Nephron (organoid): ENCODE measurements around the gene LPCAT4.
"Not testable (repeated sequence)": the region's sequence is repeated elsewhere in the genome, so short reads cannot be mapped to it uniquely, and the experiment has no call there.

Source experiments
- H3K27ac Mint-ChIP-seq, 3 experiments: 2 replicates each; pipeline ENCODE4 v1.8.0; 2020; ENCODE audit warnings: mixed read lengths in 3 of 3, mild to moderate bottlenecking in 2 of 3, moderate library complexity in 1 of 3
- H3K27me3 Mint-ChIP-seq: 2 replicates; pipeline ENCODE4 v1.8.0; 2021; ENCODE audit warnings: low read depth, mild to moderate bottlenecking, moderate library complexity, mixed read lengths
- H3K36me3 Mint-ChIP-seq: 2 replicates; pipeline ENCODE4 v1.8.0; 2020; ENCODE audit warnings: low read depth, mixed read lengths
- H3K4me1 Mint-ChIP-seq: 2 replicates; pipeline ENCODE4 v1.8.0; 2020; ENCODE audit warnings: mixed read lengths
- H3K4me3 Mint-ChIP-seq, 3 experiments: 2 replicates each; pipeline ENCODE4 v1.8.0; 2020; ENCODE audit warnings: mild to moderate bottlenecking in 3 of 3, mixed read lengths in 3 of 3, moderate library complexity in 2 of 3
- H3K9me3 Mint-ChIP-seq: 2 replicates; pipeline ENCODE4 v1.8.0; 2020; ENCODE audit warnings: mixed read lengths
- TF ChIP-seq, protein P1 (sequence below), 3 experiments: fragments of 200-600 bp; sonication (generic); IDR thresholded peaks; one replicate each; pipeline ENCODE4 v1.5.0; 2021; ENCODE audit warnings: antibody characterized with exemption in 3 of 3; ENCODE audit not compliant: unreplicated experiment in 3 of 3

Gene LPCAT4, protein sequence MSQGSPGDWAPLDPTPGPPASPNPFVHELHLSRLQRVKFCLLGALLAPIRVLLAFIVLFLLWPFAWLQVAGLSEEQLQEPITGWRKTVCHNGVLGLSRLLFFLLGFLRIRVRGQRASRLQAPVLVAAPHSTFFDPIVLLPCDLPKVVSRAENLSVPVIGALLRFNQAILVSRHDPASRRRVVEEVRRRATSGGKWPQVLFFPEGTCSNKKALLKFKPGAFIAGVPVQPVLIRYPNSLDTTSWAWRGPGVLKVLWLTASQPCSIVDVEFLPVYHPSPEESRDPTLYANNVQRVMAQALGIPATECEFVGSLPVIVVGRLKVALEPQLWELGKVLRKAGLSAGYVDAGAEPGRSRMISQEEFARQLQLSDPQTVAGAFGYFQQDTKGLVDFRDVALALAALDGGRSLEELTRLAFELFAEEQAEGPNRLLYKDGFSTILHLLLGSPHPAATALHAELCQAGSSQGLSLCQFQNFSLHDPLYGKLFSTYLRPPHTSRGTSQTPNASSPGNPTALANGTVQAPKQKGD

DNA sequence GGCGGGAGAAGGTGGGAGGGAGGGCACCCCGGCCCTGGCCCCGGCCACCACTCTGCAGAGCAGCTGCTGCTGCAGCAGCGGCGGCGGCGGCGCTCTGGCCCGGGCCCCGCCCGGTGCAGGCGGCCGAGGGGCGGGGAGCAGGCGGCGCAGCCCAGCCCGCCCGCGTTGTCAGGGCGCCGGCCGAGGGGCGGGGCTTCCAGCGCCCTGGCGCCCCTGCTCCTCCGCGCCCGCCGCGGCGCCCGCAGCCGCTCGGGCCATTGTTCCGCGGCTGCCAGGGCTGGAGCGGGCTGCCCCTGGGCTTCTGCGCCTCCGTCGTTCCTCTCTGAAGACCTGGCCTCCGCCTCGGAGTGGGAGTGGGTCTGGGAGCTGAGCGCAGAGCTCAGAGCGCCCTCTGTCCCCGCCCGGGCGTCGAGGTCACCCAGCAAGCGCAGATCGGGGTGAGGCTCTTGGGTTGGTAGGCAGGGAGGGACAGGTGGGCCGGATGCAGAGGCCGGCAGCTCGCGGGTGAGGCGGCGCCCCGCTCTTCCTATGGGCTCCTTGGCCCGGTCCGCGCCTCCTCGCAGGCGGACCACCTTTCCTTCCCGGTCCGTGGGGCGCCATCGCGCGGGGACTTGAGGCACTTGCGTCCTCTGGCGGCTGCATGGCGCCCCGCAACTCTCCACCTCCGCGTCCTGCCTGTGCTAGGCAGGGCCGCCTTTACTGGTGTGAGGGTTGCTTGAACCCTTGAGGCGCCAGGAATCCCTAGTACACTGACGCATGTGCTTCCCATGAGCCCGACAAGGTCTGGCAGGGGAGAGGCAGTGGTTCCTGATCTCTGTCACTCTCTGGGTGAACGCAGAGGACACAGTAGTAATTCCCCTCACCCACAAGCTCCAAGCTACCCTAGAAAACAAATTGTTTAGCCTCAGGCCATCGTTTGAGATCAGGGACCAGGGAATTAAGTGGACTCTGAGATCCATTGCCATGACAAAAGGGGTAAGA, at the start of gene LPCAT4:
TSS of gene LPCAT4 (minus strand) at position 96 of the 981 bp plus-strand sequence. CDS start 96 bp downstream, outside the sequence.
- H3K9me3 Mint-ChIP-seq: no peaks in the 10 kb centered on the region
- no peaks in the 10 kb centered on the region for H3K27me3 Mint-ChIP-seq
- H3K4me3 Mint-ChIP-seq: peak within 1 kb of the TSS; percentile 93 to 97 (median 97)
- peaks cover 8% of the 10 kb centered on the region for H3K36me3 Mint-ChIP-seq
- peak within 1 kb of the TSS; percentile 89 to 97 (median 97) for H3K27ac Mint-ChIP-seq
- H3K4me1 Mint-ChIP-seq: peaks cover 25% of the 10 kb centered on the region
- TF ChIP-seq, protein P1, sequence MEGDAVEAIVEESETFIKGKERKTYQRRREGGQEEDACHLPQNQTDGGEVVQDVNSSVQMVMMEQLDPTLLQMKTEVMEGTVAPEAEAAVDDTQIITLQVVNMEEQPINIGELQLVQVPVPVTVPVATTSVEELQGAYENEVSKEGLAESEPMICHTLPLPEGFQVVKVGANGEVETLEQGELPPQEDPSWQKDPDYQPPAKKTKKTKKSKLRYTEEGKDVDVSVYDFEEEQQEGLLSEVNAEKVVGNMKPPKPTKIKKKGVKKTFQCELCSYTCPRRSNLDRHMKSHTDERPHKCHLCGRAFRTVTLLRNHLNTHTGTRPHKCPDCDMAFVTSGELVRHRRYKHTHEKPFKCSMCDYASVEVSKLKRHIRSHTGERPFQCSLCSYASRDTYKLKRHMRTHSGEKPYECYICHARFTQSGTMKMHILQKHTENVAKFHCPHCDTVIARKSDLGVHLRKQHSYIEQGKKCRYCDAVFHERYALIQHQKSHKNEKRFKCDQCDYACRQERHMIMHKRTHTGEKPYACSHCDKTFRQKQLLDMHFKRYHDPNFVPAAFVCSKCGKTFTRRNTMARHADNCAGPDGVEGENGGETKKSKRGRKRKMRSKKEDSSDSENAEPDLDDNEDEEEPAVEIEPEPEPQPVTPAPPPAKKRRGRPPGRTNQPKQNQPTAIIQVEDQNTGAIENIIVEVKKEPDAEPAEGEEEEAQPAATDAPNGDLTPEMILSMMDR (IDR thresholded peaks at IDR 0.05; ENCODE audit: unreplicated experiment in 3 of 3): peak; percentile 94 to 99 (median 98)

DNA sequence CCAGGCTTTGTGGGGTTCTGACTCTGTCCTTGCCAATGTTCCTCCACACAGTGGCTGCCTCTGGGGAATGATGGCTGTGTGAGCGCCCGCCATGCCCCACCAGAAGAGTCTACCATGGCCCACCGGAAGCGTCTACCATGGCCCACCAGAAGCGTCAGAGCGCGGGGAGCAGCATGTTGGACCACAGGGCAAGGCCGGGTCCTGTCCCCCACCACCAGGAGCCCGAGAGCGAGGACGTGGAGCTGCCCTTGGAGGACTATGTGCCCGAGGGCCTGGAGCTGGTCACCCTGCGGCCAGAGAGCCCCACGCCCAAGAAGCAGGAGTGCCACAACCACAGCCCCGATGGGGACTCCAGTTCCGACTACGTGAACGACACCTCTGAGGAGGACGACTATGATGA, 42.5 kb upstream of the LPCAT4 start:
- not testable (repeated sequence) for H3K4me3 Mint-ChIP-seq, H3K4me1 Mint-ChIP-seq, H3K36me3 Mint-ChIP-seq, H3K9me3 Mint-ChIP-seq, H3K27ac Mint-ChIP-seq, H3K27me3 Mint-ChIP-seq

DNA sequence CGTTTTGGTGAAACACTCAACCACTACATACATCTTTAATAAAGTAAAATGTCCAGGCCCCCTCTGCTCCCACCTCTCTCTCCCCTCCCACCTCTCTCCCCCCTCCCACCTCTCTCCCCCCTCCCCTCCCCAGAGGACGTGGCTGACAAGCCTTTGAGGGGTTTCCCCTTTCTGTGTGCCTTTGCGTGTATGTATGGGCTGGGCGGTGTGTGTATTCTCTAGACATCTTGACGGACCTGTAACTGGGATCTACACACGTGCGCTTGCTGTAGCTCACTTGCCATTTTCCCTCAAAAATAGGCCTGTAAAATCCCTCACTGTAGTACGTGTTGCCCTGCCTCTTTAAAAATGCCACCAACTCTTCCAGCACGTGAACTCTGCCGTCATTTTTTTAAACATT, 42.0 kb upstream of the LPCAT4 start:
- H3K27me3 Mint-ChIP-seq, H3K4me3 Mint-ChIP-seq, H3K36me3 Mint-ChIP-seq, H3K9me3 Mint-ChIP-seq, H3K4me1 Mint-ChIP-seq, H3K27ac Mint-ChIP-seq: not testable (repeated sequence)

DNA sequence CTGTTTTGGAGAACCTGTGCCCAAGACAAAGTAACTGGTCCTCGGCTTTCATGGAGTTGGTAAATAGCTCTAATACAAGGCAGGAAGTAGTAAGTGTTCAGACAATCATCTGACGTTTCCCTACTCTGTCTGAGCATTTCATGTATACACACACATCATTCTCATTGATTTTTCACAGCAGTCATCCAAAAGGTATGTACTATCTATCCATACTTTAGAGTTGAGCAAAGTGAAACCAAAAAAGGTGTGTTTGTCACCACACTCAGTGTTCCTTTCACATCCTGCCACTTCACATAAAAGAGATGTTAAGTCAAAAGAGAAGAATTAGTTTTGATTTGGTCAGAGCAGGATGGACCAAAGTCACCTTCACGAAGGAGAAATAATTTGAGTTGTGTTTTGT, 36.9 kb upstream of the LPCAT4 start:
- H3K36me3 Mint-ChIP-seq, H3K27ac Mint-ChIP-seq, H3K4me1 Mint-ChIP-seq, H3K4me3 Mint-ChIP-seq, H3K27me3 Mint-ChIP-seq, H3K9me3 Mint-ChIP-seq: not testable (repeated sequence)

DNA sequence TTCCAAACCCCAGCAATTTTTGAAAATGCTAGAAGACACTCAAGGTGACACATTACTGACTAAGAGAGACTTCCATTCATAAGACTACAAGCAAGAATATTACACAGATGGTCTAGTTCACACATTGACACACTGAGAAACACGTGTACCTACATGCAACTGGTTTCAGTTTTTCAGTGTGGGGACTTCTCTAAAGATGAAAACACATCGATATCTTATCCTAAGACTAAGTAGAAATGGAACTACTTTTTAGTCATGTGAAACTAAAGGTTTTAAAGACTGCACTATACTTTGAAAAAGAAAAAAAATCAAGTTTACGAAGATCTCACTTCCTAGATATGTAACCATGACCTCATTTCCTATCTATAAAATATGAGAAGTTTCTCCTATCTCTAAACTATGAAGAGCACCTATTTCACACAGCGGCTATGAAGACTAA, 36.2 kb upstream of the LPCAT4 start:
- not testable (repeated sequence) for H3K4me3 Mint-ChIP-seq, H3K36me3 Mint-ChIP-seq, H3K4me1 Mint-ChIP-seq, H3K9me3 Mint-ChIP-seq, H3K27ac Mint-ChIP-seq, H3K27me3 Mint-ChIP-seq

DNA sequence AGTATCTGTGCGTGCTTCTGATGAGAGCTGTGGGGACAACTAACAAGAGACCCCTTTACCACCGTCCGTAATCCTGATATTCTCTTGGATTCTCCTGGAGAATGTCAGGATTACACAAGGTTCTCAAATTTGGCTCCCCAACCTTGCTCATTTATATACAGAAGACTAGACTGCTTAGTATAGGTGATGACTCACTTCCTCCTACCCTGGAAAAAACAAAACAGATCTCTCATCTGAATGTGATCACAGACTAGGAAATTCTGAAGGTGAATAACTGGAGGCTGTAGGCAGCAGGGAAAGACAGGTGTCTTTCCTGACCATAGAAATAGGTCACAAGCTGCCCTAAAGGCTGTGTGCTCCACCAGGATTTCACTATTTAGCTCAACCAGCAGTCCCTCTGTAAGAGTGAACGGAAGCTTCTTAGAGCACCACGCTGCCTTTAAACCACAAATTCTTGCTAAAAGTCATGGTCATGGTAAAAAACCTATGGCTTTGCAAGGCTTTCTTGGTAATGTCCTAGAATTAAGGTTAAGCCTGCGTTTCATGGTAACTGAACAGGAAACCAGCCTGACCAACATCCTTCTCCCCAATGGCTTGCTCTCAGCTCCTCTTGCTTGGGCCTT, 30.8 kb upstream of the LPCAT4 start:
- H3K9me3 Mint-ChIP-seq, H3K27ac Mint-ChIP-seq, H3K4me1 Mint-ChIP-seq, H3K4me3 Mint-ChIP-seq, H3K27me3 Mint-ChIP-seq, H3K36me3 Mint-ChIP-seq: not testable (repeated sequence)

DNA sequence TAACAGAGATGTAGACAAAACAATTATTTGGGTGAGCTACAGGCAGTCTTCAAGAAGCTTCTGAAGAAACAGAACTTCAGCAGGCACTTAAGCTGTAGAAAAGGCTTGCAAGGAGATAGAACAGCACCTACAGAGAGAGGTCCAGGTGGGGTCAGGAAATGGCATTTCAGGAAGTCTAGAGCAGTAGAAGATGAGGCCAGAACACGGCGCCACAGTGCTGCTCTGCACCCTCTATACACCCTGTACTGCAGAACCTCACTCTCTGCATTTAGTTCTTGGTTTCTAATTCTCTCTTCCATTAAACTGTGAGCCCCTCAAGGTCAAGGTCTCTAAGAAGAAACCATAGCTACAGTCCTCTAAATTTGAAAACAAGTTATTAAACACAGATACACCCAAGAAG, 26.0 kb upstream of the LPCAT4 start:
- H3K4me3 Mint-ChIP-seq, H3K27ac Mint-ChIP-seq, H3K27me3 Mint-ChIP-seq, H3K36me3 Mint-ChIP-seq, H3K4me1 Mint-ChIP-seq, H3K9me3 Mint-ChIP-seq: not testable (repeated sequence)

DNA sequence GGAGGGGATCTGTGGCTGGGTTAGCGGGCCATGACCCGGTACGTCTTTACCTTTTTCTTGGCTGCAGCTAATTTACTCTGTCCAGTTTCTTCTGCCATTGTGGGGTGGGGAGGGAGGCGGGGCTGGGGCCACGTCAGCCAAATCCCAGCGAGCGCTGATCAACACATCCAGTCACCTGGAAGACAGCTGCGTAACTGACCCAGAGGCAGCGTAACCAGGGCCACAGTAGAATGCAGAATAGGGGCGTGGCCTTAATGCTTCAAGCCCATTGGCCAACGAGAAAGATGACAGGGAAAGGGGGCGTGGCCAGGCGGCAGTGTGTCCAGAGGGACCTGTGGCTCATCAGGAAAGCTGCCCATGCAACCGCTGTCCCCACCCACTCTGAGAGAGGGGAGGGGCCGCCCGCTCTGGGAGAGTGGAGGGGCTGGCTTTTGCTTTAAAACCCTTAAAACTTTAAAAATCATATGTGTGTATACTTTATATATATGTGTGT, 22.6 kb upstream of the LPCAT4 start:
- H3K4me3 Mint-ChIP-seq, H3K27ac Mint-ChIP-seq: not testable (repeated sequence)

DNA sequence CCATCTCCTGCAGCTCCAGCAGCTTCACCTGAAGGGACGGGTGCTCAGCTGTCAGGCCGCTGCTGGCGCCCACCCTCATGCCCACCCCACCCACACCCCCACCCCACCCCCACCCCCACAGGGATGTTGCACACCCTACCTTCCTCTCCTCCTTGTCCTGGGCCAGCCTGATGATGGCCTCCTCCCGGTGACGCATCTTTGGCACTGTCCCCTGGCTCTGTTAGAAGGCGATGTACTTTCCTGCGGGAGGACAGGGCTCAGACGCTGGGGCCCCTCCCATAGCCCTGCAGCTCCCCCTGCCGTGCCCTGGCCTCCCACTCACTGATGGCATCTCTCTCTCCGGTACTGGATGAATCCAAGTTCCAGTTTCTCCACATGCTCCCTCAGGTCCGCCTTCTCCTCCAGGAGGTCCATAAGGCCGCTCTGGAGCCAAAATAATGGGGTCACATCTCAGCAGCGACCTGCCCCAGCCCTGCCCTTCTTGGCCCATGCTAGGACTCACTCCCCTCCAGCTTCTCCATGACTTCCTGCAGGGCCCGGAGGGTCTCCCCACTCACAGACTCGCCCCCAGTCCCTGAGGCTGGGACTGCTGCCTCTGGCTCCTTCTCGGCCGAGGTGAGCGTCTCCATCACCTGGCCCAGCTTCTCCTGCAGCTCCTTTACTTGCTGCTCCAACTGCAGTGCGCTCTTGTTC, 15.0 kb upstream of the LPCAT4 start:
- not testable (repeated sequence) for H3K9me3 Mint-ChIP-seq, H3K36me3 Mint-ChIP-seq, H3K4me1 Mint-ChIP-seq, H3K27me3 Mint-ChIP-seq, H3K27ac Mint-ChIP-seq, H3K4me3 Mint-ChIP-seq

More for the DNA sequence above, 22.6 kb upstream of the LPCAT4 start:
- not testable (repeated sequence) for H3K9me3 Mint-ChIP-seq, H3K4me1 Mint-ChIP-seq, H3K27me3 Mint-ChIP-seq, H3K36me3 Mint-ChIP-seq

DNA sequence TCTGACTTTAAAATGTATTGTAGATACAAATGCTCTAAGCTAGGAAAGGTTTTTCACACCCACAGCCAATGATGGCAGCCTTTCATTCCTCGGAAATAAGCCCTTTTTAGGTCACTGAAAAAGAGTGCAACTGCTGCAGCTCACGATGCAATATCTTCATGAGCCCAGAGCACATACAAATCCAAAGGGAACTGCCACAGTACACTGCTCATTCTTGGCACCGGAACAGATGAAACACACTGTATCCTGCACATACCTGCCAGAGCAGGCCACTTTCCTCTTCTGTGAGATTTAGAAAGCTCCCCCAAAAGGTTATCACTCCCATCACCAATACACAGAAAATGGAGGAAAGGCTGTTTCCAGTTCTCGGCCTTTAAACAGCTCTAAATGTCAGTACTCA, 13.5 kb upstream of the LPCAT4 start:
- H3K9me3 Mint-ChIP-seq, H3K27me3 Mint-ChIP-seq, H3K36me3 Mint-ChIP-seq, H3K4me1 Mint-ChIP-seq, H3K4me3 Mint-ChIP-seq, H3K27ac Mint-ChIP-seq: not testable (repeated sequence)
